Coronary artery (tissue), 2 donors: Measurements from ENCODE around the gene LMF1.
A peak's percentile ranks its signal among the peaks of the same experiment; 100 is the strongest.

ENCODE experiments used
- DNase-seq: peaks from one replicate; pipeline ENCODE4 v3.0.0-alpha.2; 2017; ENCODE audit warnings: low spot score
- H3K27ac ChIP-seq, 2 donors: fragments of 200-600 bp; sonication (generic); one replicate each; pipeline ENCODE4 v1.5.1; 2016 to 2019
- H3K4me3 ChIP-seq: fragments of 200-600 bp; sonication (generic); 2 replicates; pipeline ENCODE4 v1.5.1; 2016; ENCODE audit warnings: mild to moderate bottlenecking, moderate library complexity
- CTCF ChIP-seq: fragments of 200-600 bp; sonication (generic); IDR thresholded peaks from one replicate; pipeline ENCODE4 v1.5.1; 2019; ENCODE audit warnings: antibody characterized with exemption

Gene LMF1

GRCh38 chr16:1002399-1003166 lies 31.8 kb upstream of the LMF1 start:
- no peak for TF ChIP-seq CTCF
- no peak for DNase-seq
- H3K4me3 ChIP-seq, result peak overlapping the region; percentile 21
- H3K27ac ChIP-seq, result no peak overlapping the region

- H3K27ac ChIP-seq, result no peak overlapping the region
- no peak for TF ChIP-seq CTCF
- H3K4me3 ChIP-seq, result no peak overlapping the region
- no peak for DNase-seq
Observed at GRCh38 chr16:1001096-1001495, 30.3 kb upstream of the LMF1 start.

GRCh38 chr16:1000608-1001007 lies 29.8 kb upstream of the LMF1 start:
- no peak for TF ChIP-seq CTCF
- no peak overlapping the region for H3K27ac ChIP-seq
- DNase-seq, result no peak
- H3K4me3 ChIP-seq, result no peak overlapping the region

GRCh38 chr16:999677-1000076 lies 28.9 kb upstream of the LMF1 start:
- no peak overlapping the region for H3K4me3 ChIP-seq
- no peak for TF ChIP-seq CTCF
- DNase-seq, result no peak
- no peak overlapping the region for H3K27ac ChIP-seq

GRCh38 chr16:998615-999014 lies 27.8 kb upstream of the LMF1 start:
- TF ChIP-seq CTCF, result no peak
- Histone ChIP-seq H3K4me3 (no peak overlapping the region), H3K27ac (no peak overlapping the region)
- no peak for DNase-seq

- TF ChIP-seq CTCF, result no peak
- no peak for DNase-seq
- H3K4me3 ChIP-seq, result no peak overlapping the region
- H3K27ac ChIP-seq, result no peak overlapping the region
Observed at GRCh38 chr16:998211-998610, 27.4 kb upstream of the LMF1 start.

- Histone ChIP-seq H3K4me3 (peak overlapping the region; percentile 47), H3K27ac (peak overlapping the region in 1 of 2 donors; percentile 37)
- DNase-seq, result no peak
- TF ChIP-seq CTCF, result no peak
Observed at GRCh38 chr16:997440-998051, 26.8 kb upstream of the LMF1 start.
